CD4-positive, alpha-beta T cell (primary cell): ENCODE measurements around the gene FAM98C. TPM values are rescaled to one million over a fixed set of nuclear protein-coding genes. Genes with fewer than 3 reads are reported as not detected.
A peak's percentile ranks its signal among the peaks of the same experiment; 100 is the strongest.

Experiments used
- ATAC-seq: fragments of 200-7000 bp; cut with Tn5 transposase; one replicate; pipeline ENCODE4 v1.10.0; 2022; ENCODE audit warnings: mild to moderate bottlenecking; ENCODE audit not compliant: poor library complexity
- CTCF ChIA-PET: fragments of 350-600 bp; sonication (Branson Sonifier 250); formaldehyde crosslinking; loops from one replicate; lab custom pipeline; 2021; ENCODE audit warnings: antibody characterized with exemption, inconsistent platforms; lab: Charles Lee
- POLR2A ChIA-PET: fragments of 350-600 bp; sonication (Branson Sonifier 250); formaldehyde crosslinking; loops from one replicate; lab custom pipeline; 2021; ENCODE audit warnings: antibody characterized with exemption, inconsistent platforms; lab: Charles Lee
- DNase-seq, 14 experiments: peaks; one replicate each; pipeline ENCODE4 v3.0.0-alpha.2; 2013 to 2020; ENCODE audit warnings: mixed read lengths in 2 of 14
- H3K27ac ChIP-seq, 2 donors: one replicate each; pipeline versions ENCODE4 v1.5.1 to v1.7.0; 2013; ENCODE audit warnings: low read length in 2 of 2, low read depth in 1 of 2, mild to moderate bottlenecking in 1 of 2
- H3K27me3 ChIP-seq, 2 experiments: 1 replicate in 1 of 2; 2 replicates in 1 of 2; pipeline versions ENCODE4 v1.6.1 to v1.7.0; 2013; ENCODE audit warnings: low read length in 2 of 2, control low read depth in 1 of 2, mild to moderate bottlenecking in 1 of 2, moderate library complexity in 1 of 2; ENCODE audit not compliant: insufficient read depth in 2 of 2, control insufficient read depth in 1 of 2
- H3K36me3 ChIP-seq: one replicate; pipeline ENCODE4 v1.6.1; 2013; ENCODE audit warnings: low read length, control low read depth; ENCODE audit not compliant: insufficient read depth
- H3K4me1 ChIP-seq: one replicate; pipeline ENCODE4 v1.6.1; 2013; ENCODE audit warnings: low read length, control low read depth; ENCODE audit not compliant: insufficient read depth
- H3K4me3 ChIP-seq: one replicate; pipeline ENCODE4 v1.5.1; 2013; ENCODE audit warnings: mild to moderate bottlenecking, low read length, moderate library complexity
- H3K9me3 ChIP-seq, 2 experiments: 1 replicate in 1 of 2; 2 replicates in 1 of 2; pipeline versions ENCODE4 v1.6.1 to v1.7.0; 2013; ENCODE audit warnings: low read length in 2 of 2, mild to moderate bottlenecking in 2 of 2, control low read depth in 1 of 2, moderate library complexity in 1 of 2; ENCODE audit not compliant: control insufficient read depth in 1 of 2, insufficient read depth in 1 of 2
- H3K27ac Mint-ChIP-seq: one replicate; pipeline ENCODE4 v1.8.0; 2020; ENCODE audit warnings: mixed read lengths
- H3K27me3 Mint-ChIP-seq: one replicate; pipeline ENCODE4 v1.8.0; 2021; ENCODE audit warnings: mixed read lengths
- H3K36me3 Mint-ChIP-seq: one replicate; pipeline ENCODE4 v1.8.0; 2021; ENCODE audit warnings: low read depth, mixed read lengths
- H3K4me1 Mint-ChIP-seq: one replicate; pipeline ENCODE4 v1.8.0; 2021; ENCODE audit warnings: low read depth, mixed read lengths
- H3K4me3 Mint-ChIP-seq: one replicate; pipeline ENCODE4 v1.8.0; 2020; ENCODE audit warnings: mild to moderate bottlenecking, mixed read lengths
- H3K9me3 Mint-ChIP-seq: one replicate; pipeline ENCODE4 v1.8.0; 2020; ENCODE audit warnings: mixed read lengths
- CTCF ChIP-seq: fragments of 200-600 bp; IDR thresholded peaks from one replicate; pipeline ENCODE4 v1.8.0; 2022; ENCODE audit warnings: antibody characterized with exemption, mild to moderate bottlenecking
- intact Hi-C, 2 experiments: fragments of 100-400 bp; cut with DNase I in 1 of 2; cut with micrococcal nuclease in 1 of 2; formaldehyde crosslinking; loops; one replicate each; pipeline versions ENCODE4 v1.15.1 to v1.9.0; 2023 to 2025; cut with DNase I, micrococcal nuclease
- total RNA-seq, 174 experiments: library from RNA in 2 of 174; stranded (reverse) in 2 of 174; gene quantifications; one replicate each; pipeline ENCODE4 v1.2.3 and lab custom pipeline; 2021 to 2026

FAM98C gene
- total RNA-seq, 2 experiments from 2014 or later = 33.2 to 36.1 TPM

DNA sequence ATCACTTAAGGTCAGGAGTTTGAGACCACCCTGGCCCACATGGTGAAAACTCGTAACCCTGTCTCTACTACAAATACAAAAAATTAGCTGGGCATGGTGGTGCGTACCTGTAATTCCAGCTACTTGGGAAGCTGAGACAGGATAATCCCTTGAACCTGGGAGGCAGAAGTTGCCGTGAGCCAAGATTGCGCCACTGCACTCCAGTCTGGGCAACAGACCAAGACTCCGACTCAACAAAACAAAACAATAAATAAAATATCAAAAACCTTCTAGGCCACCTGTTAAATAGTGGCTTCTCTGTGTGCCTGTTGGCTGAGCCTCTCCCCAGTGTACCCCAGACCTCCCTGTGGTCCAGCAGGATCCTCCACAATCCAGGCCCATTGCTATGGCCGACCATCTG, 31.8 kb upstream of the FAM98C start:
- intact Hi-C loops = loop anchor here in 1 of 2 experiments (5.0 kb wide), 1 partner anchor 1199 kb away; the partner anchor contains the start of gene ZNF585A
- Mint-ChIP-seq H3K9me3 (no peaks in the 10 kb centered on the region), H3K4me1 (peaks cover 21% of the 10 kb centered on the region), H3K27ac (no peak overlapping the region), H3K27me3 (peaks cover 17% of the 10 kb centered on the region), H3K36me3 (peaks cover 17% of the 10 kb centered on the region), H3K4me3 (no peak overlapping the region)
- DNase-seq (no peak), ATAC-seq (no peak)
- Histone ChIP-seq H3K27me3 (peaks cover 0 to 3% of the 10 kb centered on the region in 2 experiments), H3K4me3 (no peak overlapping the region), H3K36me3 (peaks cover 3% of the 10 kb centered on the region), H3K4me1 (peaks cover 23% of the 10 kb centered on the region), H3K9me3 (no peaks in the 10 kb centered on the region), H3K27ac (no peak overlapping the region)
- ChIA-PET POLR2A (no interaction called here), CTCF (no interaction called here)
- TF ChIP-seq CTCF = no peak

GRCh38 chr19:38373907-38374331, 29.0 kb upstream of the FAM98C start:
- H3K36me3 Mint-ChIP-seq = peaks cover 36% of the 10 kb centered on the region
- H3K4me1 Mint-ChIP-seq = peaks cover 30% of the 10 kb centered on the region
- H3K27me3 ChIP-seq = no peaks in the 10 kb centered on the region
- H3K27ac Mint-ChIP-seq = peak overlapping the region; percentile 89
- intact Hi-C loops = loop anchor here (1.0 to 5.0 kb wide), 9 partner anchors 15 to 1202 kb away; partner anchors contain the start of genes CATSPERG (in 2 of the 2), WDR87 (in 2 of the 2), FAM98C (in 1 of the 2) and GGN (in 1 of the 2)
- ATAC-seq (no peak), DNase-seq (no peak)
- ChIA-PET POLR2A (interaction anchor here (0.6 to 2.1 kb wide), 29 partner anchors 11 to 1912 kb away, joined by 3 to 73 read pairs (median 6); partner anchors contain the start of genes ACTN4, AKT2, CATSPERG and ECH1), CTCF (interaction anchor here (0.6 to 2.5 kb wide), 13 partner anchors 12 to 557 kb away, joined by 3 to 36 read pairs (median 4); partner anchors contain the start of genes CATSPERG, FAM98C, GGN and MRPS12)
- no peaks in the 10 kb centered on the region for H3K9me3 ChIP-seq
- peaks cover 34% of the 10 kb centered on the region for H3K4me1 ChIP-seq
- peaks cover 6% of the 10 kb centered on the region for H3K27me3 Mint-ChIP-seq
- peaks cover 17% of the 10 kb centered on the region for H3K36me3 ChIP-seq
- H3K27ac ChIP-seq = peak overlapping the region; percentile 77 to 83
- no peaks in the 10 kb centered on the region for H3K9me3 Mint-ChIP-seq
- H3K4me3 ChIP-seq = peak overlapping the region; percentile 93
- peak overlapping the region; percentile 99 for H3K4me3 Mint-ChIP-seq
- no peak for TF ChIP-seq CTCF

DNA sequence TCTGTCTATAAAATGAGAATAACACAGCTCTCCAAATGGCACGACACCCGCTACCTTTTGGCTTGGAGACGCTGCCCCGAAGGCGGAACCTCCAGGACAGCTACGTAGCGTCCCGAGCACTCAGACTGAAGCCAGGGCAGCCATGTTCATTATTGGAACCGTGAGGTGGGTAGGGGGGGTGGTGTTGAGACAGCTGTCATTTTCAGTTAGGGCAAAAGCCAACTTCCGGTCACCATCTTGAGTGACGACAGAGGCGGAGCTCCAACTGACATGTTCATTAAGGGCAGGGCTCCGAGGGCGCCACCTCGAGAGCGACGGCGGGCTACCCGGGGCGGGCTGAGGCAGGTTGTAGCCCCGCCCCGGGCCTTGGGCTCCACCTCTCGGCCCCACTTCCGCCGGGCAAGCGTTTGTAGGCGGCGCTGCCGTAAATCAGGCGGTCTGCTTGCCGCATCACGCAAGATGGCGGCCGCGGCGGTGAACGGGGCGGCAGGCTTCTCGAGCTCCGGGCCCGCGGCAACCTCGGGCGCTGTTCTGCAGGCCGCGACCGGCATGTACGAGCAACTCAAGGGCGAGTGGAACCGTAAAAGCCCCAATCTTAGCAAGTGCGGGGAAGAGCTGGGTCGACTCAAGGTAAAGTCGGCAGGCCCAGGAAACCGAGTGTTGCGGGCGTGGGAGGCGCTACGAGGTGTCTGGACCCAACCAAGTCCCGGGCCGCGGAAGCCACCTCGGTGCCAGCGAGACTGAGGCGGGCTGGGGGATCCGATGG, 28.4 kb upstream of the FAM98C start, which contains the start of gene PSMD8:
TSS of gene PSMD8 (plus strand) at position 240 of the 766 bp plus-strand sequence. CDS start at position 271, 31 bp downstream.
- ChIA-PET POLR2A (interaction anchor here (0.6 to 2.1 kb wide), 29 partner anchors 11 to 1911 kb away, joined by 3 to 73 read pairs (median 6); partner anchors contain the start of genes ACTN4, AKT2, CATSPERG and ECH1), CTCF (interaction anchor here (0.6 to 2.5 kb wide), 13 partner anchors 13 to 556 kb away, joined by 3 to 36 read pairs (median 4); partner anchors contain the start of genes CATSPERG, FAM98C, GGN and MRPS12)
- ATAC-seq (peak; percentile 96), DNase-seq (peak; percentile 95 to 100 (median 98))
- H3K36me3 ChIP-seq = peaks cover 23% of the 10 kb centered on the region
- Mint-ChIP-seq H3K27ac (peak within 1 kb of the TSS; percentile 89), H3K4me1 (peaks cover 30% of the 10 kb centered on the region), H3K36me3 (peaks cover 42% of the 10 kb centered on the region), H3K9me3 (no peaks in the 10 kb centered on the region), H3K4me3 (peak within 1 kb of the TSS; percentile 99), H3K27me3 (peaks cover 6% of the 10 kb centered on the region)
- intact Hi-C loops = loop anchor here (1.0 to 5.0 kb wide), 9 partner anchors 14 to 1202 kb away; partner anchors contain the start of genes CATSPERG (in 2 of the 2), WDR87 (in 2 of the 2), FAM98C (in 1 of the 2) and GGN (in 1 of the 2)
- H3K27me3 ChIP-seq = no peaks in the 10 kb centered on the region
- TF ChIP-seq CTCF = peak; percentile 19
- peak within 1 kb of the TSS; percentile 93 for H3K4me3 ChIP-seq
- H3K27ac ChIP-seq = peak within 1 kb of the TSS; percentile 77 to 89
- peaks cover 34% of the 10 kb centered on the region for H3K4me1 ChIP-seq
- H3K9me3 ChIP-seq = no peaks in the 10 kb centered on the region
